Measurements from ENCODE around the gene M1AP.
A peak's percentile ranks its signal among the peaks of the same experiment; 100 is the strongest.

Gene M1AP

GRCh38 chr2:74529357-74530238, 118.5 kb downstream of the M1AP start, which contains the start of the genes AUP1 and HTRA2:
Gene AUP1, minus strand, starts transcription at chr2:74529706. Its CDS starts 77 bp downstream, at chr2:74529629.
Gene HTRA2, plus strand, starts transcription at chr2:74529933. Its CDS starts 74 bp downstream, at chr2:74530007.
- DNase-seq, result peak; percentile 99
- H3K79me2 ChIP-seq (ENCODE audit: low read length), result peaks cover 42% of the 10 kb centered on the region
- peak within 1 kb of the TSS; percentile 69 for H3K27ac ChIP-seq (ENCODE audit: low read length)
- peaks cover 14% of the 10 kb centered on the region for H3K4me1 ChIP-seq (ENCODE audit: low read length)
- H3K4me2 ChIP-seq (ENCODE audit: low read depth, low read length), result peak within 1 kb of the TSS; percentile 91
- H4K20me1 ChIP-seq (ENCODE audit: insufficient read depth, low read length), result no peaks in the 10 kb centered on the region
- H3K9me3 ChIP-seq (replicated peaks; ENCODE audit: insufficient read depth, low read length), result no peaks in the 10 kb centered on the region
- TF ChIP-seq EZH2phosphoT487 (IDR thresholded peaks at IDR 0.05; ENCODE audit: low read length) (no peak), CTCF (IDR thresholded peaks at IDR 0.05; ENCODE audit: low read length) (no peak), EZH2 (optimal IDR thresholded peaks at IDR 0.05; ENCODE audit: low read depth, low read length) (no peak)
- peak within 1 kb of the TSS; percentile 72 for H2AFZ ChIP-seq (ENCODE audit: low read length)
- H3F3A ChIP-seq (ENCODE audit: insufficient read depth, low read length), result peaks cover 15% of the 10 kb centered on the region; the same call in 1 of the 2 replicates
- no peaks in the 10 kb centered on the region for H3K9me2 ChIP-seq (replicated peaks; ENCODE audit: insufficient read depth, low read length)
- peak within 1 kb of the TSS; percentile 94 for H3K9ac ChIP-seq (ENCODE audit: low read length)
- no peaks in the 10 kb centered on the region for H3K27me3 ChIP-seq (replicated peaks; ENCODE audit: insufficient read depth, low read length)
- H3K4me3 ChIP-seq (ENCODE audit: low read length), result peak within 1 kb of the TSS; percentile 91
- peaks cover 11% of the 10 kb centered on the region for H3K36me3 ChIP-seq (replicated peaks; ENCODE audit: insufficient read depth, low read length)

- H3K27ac ChIP-seq (ENCODE audit: low read length), result peak overlapping the region; percentile 69; the same call in 1 of the 2 replicates
- peak overlapping the region; percentile 91 for H3K4me3 ChIP-seq (ENCODE audit: low read length)
- H3K9ac ChIP-seq (ENCODE audit: low read length), result peak overlapping the region; percentile 94
- no peaks in the 10 kb centered on the region for H4K20me1 ChIP-seq (ENCODE audit: insufficient read depth, low read length)
- no peaks in the 10 kb centered on the region for H3K9me3 ChIP-seq (replicated peaks; ENCODE audit: insufficient read depth, low read length)
- no peak for TF ChIP-seq EZH2phosphoT487 (IDR thresholded peaks at IDR 0.05; ENCODE audit: low read length)
- no peak for TF ChIP-seq EZH2 (optimal IDR thresholded peaks at IDR 0.05; ENCODE audit: low read depth, low read length)
- TF ChIP-seq CTCF (IDR thresholded peaks at IDR 0.05; ENCODE audit: low read length), result peak; percentile 14; the same call in 1 of the 2 replicates
- no peaks in the 10 kb centered on the region for H3K27me3 ChIP-seq (replicated peaks; ENCODE audit: insufficient read depth, low read length)
- DNase-seq, result peak; percentile 46
- H3K36me3 ChIP-seq (replicated peaks; ENCODE audit: insufficient read depth, low read length), result peaks cover 11% of the 10 kb centered on the region
- peaks cover 42% of the 10 kb centered on the region for H3K79me2 ChIP-seq (ENCODE audit: low read length)
- H2AFZ ChIP-seq (ENCODE audit: low read length), result peak overlapping the region; percentile 67
- peaks cover 14% of the 10 kb centered on the region for H3K4me1 ChIP-seq (ENCODE audit: low read length)
- H3F3A ChIP-seq (ENCODE audit: insufficient read depth, low read length), result peaks cover 15% of the 10 kb centered on the region; the same call in 1 of the 2 replicates
- no peaks in the 10 kb centered on the region for H3K9me2 ChIP-seq (replicated peaks; ENCODE audit: insufficient read depth, low read length)
- peak overlapping the region; percentile 90 for H3K4me2 ChIP-seq (ENCODE audit: low read depth, low read length)
Observed at GRCh38 chr2:74528600-74529356, 119.4 kb downstream of the M1AP start.

GRCh38 chr2:74527741-74528140, 120.4 kb downstream of the M1AP start:
- H3K4me3 ChIP-seq (ENCODE audit: low read length), result no peak overlapping the region
- no peak overlapping the region for H3K9ac ChIP-seq (ENCODE audit: low read length)

More at GRCh38 chr2:74527741-74528140, 120.4 kb downstream of the M1AP start:
- Histone ChIP-seq H2AFZ (ENCODE audit: low read length) (no peak overlapping the region), H3K4me2 (ENCODE audit: low read depth, low read length) (peak overlapping the region; percentile 90; the same call in 1 of the 2 replicates), H4K20me1 (ENCODE audit: insufficient read depth, low read length) (no peaks in the 10 kb centered on the region), H3K4me1 (ENCODE audit: low read length) (peaks cover 14% of the 10 kb centered on the region), H3K36me3 (replicated peaks; ENCODE audit: insufficient read depth, low read length) (peaks cover 11% of the 10 kb centered on the region), H3K27me3 (replicated peaks; ENCODE audit: insufficient read depth, low read length) (0 out of 2 replicates have a peak, but pooled peaks cover under 1% of the 10 kb centered on the region), H3K79me2 (ENCODE audit: low read length) (peaks cover 42% of the 10 kb centered on the region), H3K27ac (ENCODE audit: low read length) (no peak overlapping the region), H3K9me3 (replicated peaks; ENCODE audit: insufficient read depth, low read length) (no peaks in the 10 kb centered on the region), H3K9me2 (replicated peaks; ENCODE audit: insufficient read depth, low read length) (no peaks in the 10 kb centered on the region), H3F3A (ENCODE audit: insufficient read depth, low read length) (peaks cover 15% of the 10 kb centered on the region; the same call in 1 of the 2 replicates)
- DNase-seq, result no peak
- TF ChIP-seq CTCF (IDR thresholded peaks at IDR 0.05; ENCODE audit: low read length), result no peak
- TF ChIP-seq EZH2 (optimal IDR thresholded peaks at IDR 0.05; ENCODE audit: low read depth, low read length), result no peak
- TF ChIP-seq EZH2phosphoT487 (IDR thresholded peaks at IDR 0.05; ENCODE audit: low read length), result no peak

Data from MM.1S (cell line).